Subcutaneous abdominal adipose tissue (tissue), 5 donors: ENCODE data around the gene AK9.
"Not testable (repeated sequence)": the region's sequence is repeated elsewhere in the genome, so short reads cannot be mapped to it uniquely, and the experiment has no call there.

Source experiments
- H3K27ac ChIP-seq: one replicate; pipeline ENCODE4 v1.7.0; 2013; ENCODE audit warnings: low read depth, mild to moderate bottlenecking, inconsistent platforms, low read length, moderate library complexity
- H3K27me3 ChIP-seq, 5 donors: one replicate each; pipeline ENCODE4 v1.7.0; 2013; ENCODE audit warnings: low read length in 5 of 5, inconsistent platforms in 1 of 5; ENCODE audit not compliant: control insufficient read depth in 5 of 5, insufficient read depth in 4 of 5
- H3K36me3 ChIP-seq, 5 donors: one replicate each; pipeline ENCODE4 v1.7.0; 2013; ENCODE audit warnings: low read length in 5 of 5; ENCODE audit not compliant: control insufficient read depth in 5 of 5, insufficient read depth in 5 of 5
- H3K4me1 ChIP-seq, 5 donors: one replicate each; pipeline ENCODE4 v1.7.0; 2013; ENCODE audit warnings: low read length in 5 of 5, mild to moderate bottlenecking in 3 of 5, moderate library complexity in 1 of 5; ENCODE audit not compliant: control insufficient read depth in 5 of 5, insufficient read depth in 5 of 5
- H3K4me3 ChIP-seq, 5 donors: one replicate each; pipeline ENCODE4 v1.7.0; 2013; ENCODE audit warnings: low read length in 5 of 5, low read depth in 1 of 5
- H3K9ac ChIP-seq, 5 donors: one replicate each; pipeline ENCODE4 v1.7.0; 2013; ENCODE audit warnings: low read length in 5 of 5, mild to moderate bottlenecking in 4 of 5, moderate library complexity in 3 of 5
- H3K9me3 ChIP-seq, 5 donors: one replicate each; pipeline ENCODE4 v1.7.0; 2013; ENCODE audit warnings: low read length in 5 of 5; ENCODE audit not compliant: control insufficient read depth in 5 of 5
- donor health status: healthy.
- donor health status: healthy.
- donor health status: healthy.
- donor health status: healthy.
- donor health status: healthy.

Gene AK9

GRCh38 chr6:109701774-109702173 is 10.8 kb upstream of the AK9 start:
- no peaks in the 10 kb centered on the region for H3K9me3 ChIP-seq
- H3K4me3 ChIP-seq: no peak overlapping the region
- H3K9ac ChIP-seq: no peak overlapping the region
- H3K27me3 ChIP-seq: no peaks in the 10 kb centered on the region
- H3K27ac ChIP-seq: no peak overlapping the region
- peaks cover 0 to 37% (median 21%) of the 10 kb centered on the region in 5 donors for H3K4me1 ChIP-seq
- H3K36me3 ChIP-seq: peaks cover 0 to 3% (median 0%) of the 10 kb centered on the region in 5 donors

GRCh38 chr6:109701221-109701620 is 10.2 kb upstream of the AK9 start:
- Histone ChIP-seq H3K4me1 (peaks cover 0 to 32% (median 20%) of the 10 kb centered on the region in 5 donors), H3K27ac (no peak overlapping the region), H3K9ac (no peak overlapping the region), H3K36me3 (peaks cover 0 to 3% (median 0%) of the 10 kb centered on the region in 5 donors), H3K27me3 (no peaks in the 10 kb centered on the region), H3K9me3 (no peaks in the 10 kb centered on the region), H3K4me3 (no peak overlapping the region)

GRCh38 chr6:109696355-109696754 is 5.4 kb upstream of the AK9 start:
- peaks cover 0 to 3% (median 0%) of the 10 kb centered on the region in 5 donors for H3K36me3 ChIP-seq
- H3K4me3 ChIP-seq: no peak overlapping the region

GRCh38 chr6:109695468-109695867 is 4.5 kb upstream of the AK9 start:
- H3K36me3 ChIP-seq: peaks cover 0 to 3% (median 0%) of the 10 kb centered on the region in 5 donors
- H3K27ac ChIP-seq: no peak overlapping the region
- H3K9ac ChIP-seq: no peak overlapping the region
- peaks cover 0 to 24% (median 16%) of the 10 kb centered on the region in 5 donors for H3K4me1 ChIP-seq
- no peaks in the 10 kb centered on the region for H3K27me3 ChIP-seq
- H3K4me3 ChIP-seq: no peak overlapping the region
- no peaks in the 10 kb centered on the region for H3K9me3 ChIP-seq

More at GRCh38 chr6:109696355-109696754, 5.4 kb upstream of the AK9 start:
- H3K9me3 ChIP-seq: no peaks in the 10 kb centered on the region
- H3K9ac ChIP-seq: no peak overlapping the region
- H3K4me1 ChIP-seq: peaks cover 0 to 25% (median 17%) of the 10 kb centered on the region in 5 donors
- H3K27ac ChIP-seq: no peak overlapping the region
- no peaks in the 10 kb centered on the region for H3K27me3 ChIP-seq

- H3K27me3 ChIP-seq: no peaks in the 10 kb centered on the region
- H3K4me3 ChIP-seq: no peak overlapping the region
- H3K27ac ChIP-seq: no peak overlapping the region
- peaks cover 0 to 37% (median 25%) of the 10 kb centered on the region in 5 donors for H3K4me1 ChIP-seq
- H3K9ac ChIP-seq: no peak overlapping the region
- no peaks in the 10 kb centered on the region for H3K36me3 ChIP-seq
- H3K9me3 ChIP-seq: no peaks in the 10 kb centered on the region
These were observed 2.1 kb upstream of the AK9 start for GRCh38 chr6:109693111-109693510.

- peak overlapping the region; percentile 87 for H3K27ac ChIP-seq
- H3K9ac ChIP-seq: peak overlapping the region; percentile 80 to 96 (median 87)
- peaks cover 0 to 37% (median 17%) of the 10 kb centered on the region in 5 donors for H3K4me1 ChIP-seq
- peaks cover 0 to 4% (median 2%) of the 10 kb centered on the region in 5 donors for H3K9me3 ChIP-seq
- H3K27me3 ChIP-seq: no peaks in the 10 kb centered on the region
- peak overlapping the region; percentile 76 to 98 (median 92) for H3K4me3 ChIP-seq
- H3K36me3 ChIP-seq: no peaks in the 10 kb centered on the region
These were observed 647 bp downstream of the AK9 start for GRCh38 chr6:109690373-109690736.

- no peak overlapping the region for H3K27ac ChIP-seq
- H3K36me3 ChIP-seq: no peaks in the 10 kb centered on the region
- no peak overlapping the region for H3K4me3 ChIP-seq
- H3K27me3 ChIP-seq: no peaks in the 10 kb centered on the region
- H3K4me1 ChIP-seq: peaks cover 0 to 27% (median 17%) of the 10 kb centered on the region in 5 donors
- no peak overlapping the region for H3K9ac ChIP-seq
- peaks cover 0 to 4% (median 2%) of the 10 kb centered on the region in 5 donors for H3K9me3 ChIP-seq
These were observed 3.7 kb downstream of the AK9 start for GRCh38 chr6:109687271-109687761.

GRCh38 chr6:109686566-109687265 is 4.3 kb downstream of the AK9 start:
- Histone ChIP-seq H3K36me3 (no peaks in the 10 kb centered on the region), H3K9ac (no peak overlapping the region), H3K4me3 (no peak overlapping the region), H3K9me3 (peaks cover 0 to 4% (median 2%) of the 10 kb centered on the region in 5 donors), H3K27ac (no peak overlapping the region), H3K27me3 (no peaks in the 10 kb centered on the region), H3K4me1 (peaks cover 0 to 21% (median 11%) of the 10 kb centered on the region in 5 donors)

- not testable (repeated sequence) for H3K4me3 ChIP-seq, H3K27ac ChIP-seq, H3K4me1 ChIP-seq, H3K36me3 ChIP-seq, H3K9me3 ChIP-seq, H3K27me3 ChIP-seq, H3K9ac ChIP-seq
These were observed 12.1 kb downstream of the AK9 start for GRCh38 chr6:109678661-109679505.

- Histone ChIP-seq H3K36me3 (no peaks in the 10 kb centered on the region), H3K9me3 (no peaks in the 10 kb centered on the region), H3K27ac (no peak overlapping the region), H3K9ac (no peak overlapping the region), H3K4me3 (no peak overlapping the region), H3K27me3 (no peaks in the 10 kb centered on the region), H3K4me1 (no peaks in the 10 kb centered on the region)
These were observed 12.8 kb downstream of the AK9 start for GRCh38 chr6:109678240-109678639.
